HEK293 (cell line): ENCODE data around the gene NSUN6.

Experiments used
- BCL11A ChIP-seq: fragments of 450-650 bp; formaldehyde crosslinking; IDR thresholded peaks from 2 replicates; pipeline ENCODE4 v1.5.1; 2016; ENCODE audit warnings: low read depth, missing biosample characterization, missing genetic modification characterization
- SETDB1 ChIP-seq: IDR thresholded peaks from one replicate; pipeline ENCODE4 v1.6.1; 2017; ENCODE audit warnings: mild to moderate bottlenecking, low read length, moderate library complexity, mixed read lengths; ENCODE audit not compliant: insufficient read length
- SP2 ChIP-seq: fragments of 450-650 bp; formaldehyde crosslinking; IDR thresholded peaks from 2 replicates; pipeline ENCODE4 v1.5.1; 2016; ENCODE audit warnings: missing biosample characterization, missing genetic modification characterization
- ZEB2 ChIP-seq: fragments of 450-650 bp; formaldehyde crosslinking; IDR thresholded peaks from 2 replicates; pipeline ENCODE4 v1.5.1; 2016; ENCODE audit warnings: missing biosample characterization, missing genetic modification characterization
- ZNF274 ChIP-seq, 2 experiments: fragments of 200-500 bp in 1 of 2; fragments of 450-650 bp in 1 of 2; sonication (Bioruptor generic) in 1 of 2; formaldehyde crosslinking in 1 of 2; IDR thresholded peaks; 2 replicates each; pipeline versions ENCODE4 v1.5.1 to v1.6.1; 2014 to 2016; ENCODE audit warnings: borderline replicate concordance in 1 of 2, inconsistent platforms in 1 of 2, low read length in 1 of 2, missing biosample characterization in 1 of 2, missing genetic modification characterization in 1 of 2
- ZNF639 ChIP-seq: fragments of 450-650 bp; formaldehyde crosslinking; IDR thresholded peaks from 2 replicates; pipeline ENCODE4 v1.5.1; 2016; ENCODE audit warnings: missing biosample characterization, missing genetic modification characterization
- ZNF768 ChIP-seq: fragments of 450-650 bp; formaldehyde crosslinking; IDR thresholded peaks from 2 replicates; pipeline ENCODE4 v1.5.1; 2018; ENCODE audit warnings: missing biosample characterization, mild to moderate bottlenecking, missing genetic modification characterization

GRCh38 chr10:18497806-18498369 is 153.5 kb downstream of the NSUN6 start:
- TF ChIP-seq ZEB2 (tag by site-specific recombination) (no peak), ZNF768 (tag by site-specific recombination) (no peak), ZNF274 (IDR thresholded peaks at IDR 0.05; ENCODE audit: low read length) (no peak), ZNF274 (tag by site-specific recombination; IDR thresholded peaks at IDR 0.05; ENCODE audit: borderline replicate concordance) (no peak), SETDB1 (no peak), BCL11A (no peak), ZNF639 (no peak), SP2 (tag by site-specific recombination) (no peak)
